Spleen (tissue), 11 donors: Measurements from ENCODE around the gene PITPNM1. TPM values are rescaled to one million over a fixed set of nuclear protein-coding genes. Genes with fewer than 3 reads are reported as not detected.
A peak's percentile ranks its signal among the peaks of the same experiment; 100 is the strongest.
"Not testable (repeated sequence)": the region's sequence is repeated elsewhere in the genome, so short reads cannot be mapped to it uniquely, and the experiment has no call there.

ENCODE experiments used
- DNase-seq: peaks from one replicate; pipeline ENCODE4 v3.0.0-alpha.2; 2020
- H3K27ac ChIP-seq, 8 donors: fragments of 200-600 bp; sonication (generic) in 7 of 8; 1 replicate in 4 of 8; 2 replicates in 4 of 8; pipeline versions ENCODE4 v1.5.0 to v1.8.0; 2016 to 2021; ENCODE audit warnings: inconsistent platforms in 4 of 8, mild to moderate bottlenecking in 4 of 8, moderate library complexity in 1 of 8
- H3K27me3 ChIP-seq, 7 donors: fragments of 200-600 bp; sonication (generic) in 6 of 7; replicated peaks in 1 of 7; 1 replicate in 4 of 7; 2 replicates in 3 of 7; pipeline versions ENCODE4 v1.5.0 to v1.8.0; 2016 to 2021; ENCODE audit warnings: inconsistent platforms in 3 of 7, mild to moderate bottlenecking in 1 of 7
- H3K36me3 ChIP-seq, 6 donors: fragments of 200-600 bp; sonication (generic) in 5 of 6; 1 replicate in 4 of 6; 2 replicates in 2 of 6; pipeline versions ENCODE4 v1.5.0 to v1.8.0; 2016 to 2021; ENCODE audit warnings: inconsistent platforms in 2 of 6
- H3K4me1 ChIP-seq, 6 donors: fragments of 200-600 bp; sonication (generic) in 5 of 6; 1 replicate in 3 of 6; 2 replicates in 3 of 6; pipeline versions ENCODE4 v1.5.0 to v1.8.0; 2016 to 2021; ENCODE audit warnings: inconsistent platforms in 3 of 6
- H3K4me3 ChIP-seq, 8 donors: fragments of 200-600 bp; sonication (generic) in 7 of 8; 1 replicate in 4 of 8; 2 replicates in 4 of 8; pipeline versions ENCODE4 v1.5.0 to v1.8.0; 2016 to 2021; ENCODE audit warnings: inconsistent platforms in 4 of 8, mild to moderate bottlenecking in 4 of 8, moderate library complexity in 2 of 8
- H3K9me3 ChIP-seq, 8 donors: fragments of 200-600 bp; sonication (generic) in 7 of 8; 1 replicate in 4 of 8; 2 replicates in 4 of 8; pipeline versions ENCODE4 v1.5.0 to v1.8.0; 2016 to 2021; ENCODE audit warnings: inconsistent platforms in 4 of 8
- POLR2A ChIP-seq, 3 donors: fragments of 450-650 bp; IDR thresholded peaks; one replicate each; pipeline ENCODE4 v1.5.1; 2017; ENCODE audit warnings: antibody characterized with exemption in 3 of 3, mild to moderate bottlenecking in 1 of 3
- POLR2AphosphoS5 ChIP-seq, 3 donors: sonication (generic); formaldehyde crosslinking; IDR thresholded peaks; one replicate each; pipeline ENCODE4 v1.5.1; 2017; ENCODE audit warnings: antibody characterized with exemption in 3 of 3
- WGBS, 5 donors: extraction: QIAGEN DNeasy Blood & Tissue Kit in 3 of 5; methylation state at CpG; one replicate each; pipeline versions ENCODE4 v1.1.5 to v1.1.7; 2013 to 2018; 5-methylcytosine and 5-hydroxymethylcytosine counted together
- intact Hi-C: fragments of 100-400 bp; cut with DNase I; formaldehyde crosslinking; loops from one replicate; pipeline ENCODE4 v1.15.0; 2023; ENCODE audit warnings: low total_unique reads
- polyA plus RNA-seq, 3 donors: library from polyadenylated mRNA; stranded (reverse); fragments of 200-250 nt; gene quantifications; one replicate each; pipeline ENCODE4 v1.2.1, GENCODE V29; 2013
- total RNA-seq, 7 donors: library from RNA; depleted of rRNA in 3 of 7; stranded (reverse); fragments of >200 nt in 3 of 7; fragmentation: NEBNext Ultra II Directional in 4 of 7; extraction: Animal tissue kit (Norgen Biotek cat#: 25700) in 4 of 7; gene quantifications; one replicate each; pipeline versions ENCODE4 v1.1.0 to v1.2.1, GENCODE V29; 2016 to 2021
- TF ChIP-seq, protein P1 (sequence below), 11 experiments: fragments of 200-600 bp in 7 of 11; fragments of 450-650 bp in 4 of 11; sonication (generic) in 4 of 11; IDR thresholded peaks in 8 of 11; conservative IDR thresholded peaks in 3 of 11; 1 replicate in 7 of 11; 2 replicates in 4 of 11; pipeline versions ENCODE4 v1.4.0 to v1.8.0; 2016 to 2021; ENCODE audit warnings: antibody characterized with exemption in 11 of 11, inconsistent platforms in 4 of 11, mild to moderate bottlenecking in 1 of 11
- donor health status: healthy with polysubstance abuse.
- donor health status: DM: no; HTN: no; CAD: no; lungs with moderate emphysema.
- donor health status: DM: no; HTN: no; CAD: no.
- donor health status: Bipolar disorder and iron deficiency.
- donor health status: healthy.
- donor health status: DM: no; HTN: no; CAD: no.
- donor health status: DM: yes; HTN: yes; CAD: no.

PITPNM1 gene
- total and polyA plus RNA-seq, 10 donors = 17.8 to 86.9 (median 64.9) TPM

DNA sequence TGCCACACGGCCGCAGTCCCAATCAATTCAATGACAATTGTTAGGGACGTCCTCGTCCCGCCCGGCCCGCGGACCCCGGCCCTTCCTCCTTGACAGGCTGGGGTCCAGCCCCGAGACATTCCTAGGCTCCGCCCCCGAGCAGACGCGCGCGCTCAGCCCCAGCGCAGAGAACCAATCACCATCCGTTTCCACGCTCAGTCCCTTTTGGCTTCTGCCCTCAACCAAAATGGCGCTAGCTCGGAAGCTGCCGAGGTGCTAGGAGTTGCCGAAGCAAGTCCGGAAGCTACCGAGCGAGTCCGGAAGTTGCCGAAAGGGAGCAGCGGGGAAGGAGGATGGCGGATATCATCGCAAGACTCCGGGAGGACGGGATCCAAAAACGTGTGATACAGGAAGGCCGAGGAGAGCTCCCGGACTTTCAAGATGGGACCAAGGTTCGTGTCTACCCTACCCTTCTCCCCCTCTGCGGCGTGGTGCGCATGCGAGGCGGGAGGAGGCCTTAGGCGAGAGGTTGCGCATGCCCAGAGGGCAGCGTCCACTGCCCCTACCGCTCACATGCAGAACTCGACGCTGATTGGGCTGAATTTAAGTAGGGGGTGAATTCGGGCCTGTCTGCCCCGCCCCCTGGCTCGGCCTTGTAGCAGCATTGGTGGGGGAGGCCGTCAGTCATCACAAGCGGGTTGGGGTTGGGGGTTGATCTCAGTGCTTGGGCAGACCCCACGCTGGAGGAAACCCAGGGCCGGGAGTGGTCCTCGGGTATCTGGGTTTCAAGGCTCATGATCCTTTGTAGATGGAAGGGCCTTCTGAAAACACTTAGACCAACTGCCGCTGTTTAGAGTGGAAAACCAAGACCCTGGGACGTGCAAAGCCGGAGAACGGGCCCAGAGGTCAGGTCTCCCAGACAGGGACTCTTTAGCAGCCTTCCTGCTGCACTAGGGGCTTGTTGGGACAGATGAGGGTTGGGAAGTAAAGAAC is 22.1 kb downstream of the PITPNM1 start, which contains the start of gene AIP:
Gene AIP, plus strand, starts transcription at position 200 of the 972 bp plus-strand sequence. Its CDS starts 133 bp downstream, at position 333.
- 8 to 10% (median 10%) methylated on average over 56 to 60 of the region's 60 CpGs for WGBS, 5 donors
- peak within 1 kb of the TSS; percentile 49 to 81 (median 53) for H3K4me3 ChIP-seq
- no peaks in the 10 kb centered on the region for H3K27me3 ChIP-seq
- H3K9me3 ChIP-seq = no peaks in the 10 kb centered on the region
- peak within 1 kb of the TSS; percentile 91 to 97 (median 92) for H3K27ac ChIP-seq
- H3K36me3 ChIP-seq = peaks cover 0 to 17% (median 13%) of the 10 kb centered on the region in 6 donors
- peak; percentile 98 for DNase-seq
- intact Hi-C loops = no loop called here
- TF ChIP-seq POLR2AphosphoS5 (IDR thresholded peaks at IDR 0.05) = peak; percentile 92 to 97 (median 94)
- TF ChIP-seq, protein P1, sequence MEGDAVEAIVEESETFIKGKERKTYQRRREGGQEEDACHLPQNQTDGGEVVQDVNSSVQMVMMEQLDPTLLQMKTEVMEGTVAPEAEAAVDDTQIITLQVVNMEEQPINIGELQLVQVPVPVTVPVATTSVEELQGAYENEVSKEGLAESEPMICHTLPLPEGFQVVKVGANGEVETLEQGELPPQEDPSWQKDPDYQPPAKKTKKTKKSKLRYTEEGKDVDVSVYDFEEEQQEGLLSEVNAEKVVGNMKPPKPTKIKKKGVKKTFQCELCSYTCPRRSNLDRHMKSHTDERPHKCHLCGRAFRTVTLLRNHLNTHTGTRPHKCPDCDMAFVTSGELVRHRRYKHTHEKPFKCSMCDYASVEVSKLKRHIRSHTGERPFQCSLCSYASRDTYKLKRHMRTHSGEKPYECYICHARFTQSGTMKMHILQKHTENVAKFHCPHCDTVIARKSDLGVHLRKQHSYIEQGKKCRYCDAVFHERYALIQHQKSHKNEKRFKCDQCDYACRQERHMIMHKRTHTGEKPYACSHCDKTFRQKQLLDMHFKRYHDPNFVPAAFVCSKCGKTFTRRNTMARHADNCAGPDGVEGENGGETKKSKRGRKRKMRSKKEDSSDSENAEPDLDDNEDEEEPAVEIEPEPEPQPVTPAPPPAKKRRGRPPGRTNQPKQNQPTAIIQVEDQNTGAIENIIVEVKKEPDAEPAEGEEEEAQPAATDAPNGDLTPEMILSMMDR (IDR thresholded peaks at IDR 0.05 in 8 of 11, conservative IDR thresholded peaks at IDR 0.05 in 3 of 11) = peak in 7 of 11 experiments; percentile 27 to 53 (median 45)
- peak in 2 of 3 donors; percentile 18 to 57 for TF ChIP-seq POLR2A (IDR thresholded peaks at IDR 0.05)
- H3K4me1 ChIP-seq = peaks cover 31 to 61% (median 52%) of the 10 kb centered on the region in 6 donors

DNA sequence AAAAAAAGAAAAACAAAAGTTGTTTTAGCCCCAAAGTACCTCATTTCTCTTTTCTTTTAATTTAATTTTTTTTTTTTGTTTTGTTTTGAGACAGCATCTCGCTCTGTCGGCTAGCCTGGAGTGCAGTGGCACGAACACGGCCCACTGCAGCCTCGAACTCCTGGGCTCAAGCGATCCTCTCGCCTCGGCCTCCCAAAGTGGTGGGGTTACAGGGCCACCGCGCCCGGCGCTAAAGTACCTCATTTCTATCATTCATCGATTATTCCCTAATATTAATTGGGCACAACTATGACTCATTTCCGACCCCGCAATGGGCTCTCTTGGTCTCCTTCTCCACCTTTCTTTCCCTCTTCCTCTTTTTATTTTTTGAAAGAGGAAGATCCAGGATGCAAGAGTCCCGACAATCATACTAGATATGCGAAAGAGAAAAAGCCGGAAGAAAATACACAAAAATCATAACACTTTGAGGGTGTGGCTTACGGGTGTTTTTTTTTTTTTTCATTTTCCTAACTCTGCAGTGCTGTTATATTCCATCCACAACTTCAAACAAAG is 22.8 kb downstream of the PITPNM1 start:
- intact Hi-C loops = no loop called here
- Histone ChIP-seq H3K9me3 (no peaks in the 10 kb centered on the region), H3K36me3 (peaks cover 0 to 9% (median 6%) of the 10 kb centered on the region in 6 donors), H3K4me1 (peaks cover 31 to 53% (median 49%) of the 10 kb centered on the region in 6 donors), H3K27ac (peak overlapping the region; percentile 91 to 97 (median 92)), H3K27me3 (no peaks in the 10 kb centered on the region), H3K4me3 (peak overlapping the region; percentile 49 to 81 (median 53))
- no peak for TF ChIP-seq POLR2AphosphoS5 (IDR thresholded peaks at IDR 0.05)
- DNase-seq = no peak
- 27 to 31% (median 28%) methylated on average over 19 of the region's 19 CpGs for WGBS, 5 donors

DNA sequence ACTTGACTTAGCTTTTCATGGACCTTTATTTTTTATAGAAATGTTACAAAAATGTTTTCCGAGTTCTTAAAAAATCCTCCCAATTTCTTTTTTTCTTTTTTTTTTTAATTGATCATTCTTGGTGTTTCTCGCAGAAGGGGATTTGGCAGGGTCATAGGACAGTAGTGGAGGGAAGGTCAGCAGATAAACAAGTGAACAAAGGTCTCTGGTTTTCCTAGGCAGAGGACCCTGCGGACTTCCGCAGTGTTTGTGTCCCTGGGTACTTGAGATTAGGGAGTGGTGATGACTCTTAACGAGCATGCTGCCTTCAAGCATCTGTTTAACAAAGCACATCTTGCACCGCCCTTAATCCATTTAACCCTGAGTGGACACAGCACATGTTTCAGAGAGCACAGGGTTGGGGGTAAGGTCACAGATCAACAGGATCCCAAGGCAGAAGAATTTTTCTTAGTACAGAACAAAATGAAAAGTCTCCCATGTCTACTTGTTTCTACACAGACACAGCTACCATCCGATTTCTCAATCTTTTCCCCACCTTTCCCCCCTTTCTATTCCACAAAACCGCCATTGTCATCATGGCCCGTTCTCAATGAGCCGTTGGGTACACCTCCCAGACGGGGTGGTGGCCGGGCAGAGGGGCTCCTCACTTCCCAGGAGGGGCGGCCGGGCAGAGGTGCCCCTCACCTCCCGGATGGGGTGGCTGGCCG is 27.7 kb downstream of the PITPNM1 start:
- intact Hi-C loops, H3K4me1 ChIP-seq, H3K27me3 ChIP-seq, DNase-seq, H3K9me3 ChIP-seq, H3K4me3 ChIP-seq, H3K36me3 ChIP-seq, H3K27ac ChIP-seq: not testable (repeated sequence)
- WGBS, 5 donors = 75 to 84% (median 83%) methylated on average over 12 to 15 of the region's 16 CpGs

DNA sequence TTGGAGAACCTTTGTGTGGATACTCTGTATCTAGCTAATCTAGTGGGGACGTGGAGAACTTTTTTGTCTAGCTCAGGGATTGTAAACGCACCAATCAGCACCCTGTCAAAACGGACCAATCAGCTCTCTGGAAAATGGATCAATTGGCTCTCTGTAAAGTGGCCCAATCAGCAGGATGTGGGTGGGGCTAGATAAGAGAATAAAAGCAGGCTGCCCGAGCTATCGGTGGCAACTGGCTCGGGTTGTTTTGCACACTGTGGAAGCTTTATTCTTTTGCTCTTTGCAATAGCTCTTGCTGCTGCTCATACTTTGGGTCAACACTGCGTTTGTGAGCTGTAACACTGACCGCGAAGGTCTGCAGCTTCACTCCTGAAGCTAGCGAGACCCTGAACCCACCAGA is 28.5 kb downstream of the PITPNM1 start:
- H3K4me1 ChIP-seq, H3K9me3 ChIP-seq, H3K27me3 ChIP-seq, intact Hi-C loops, H3K4me3 ChIP-seq, H3K27ac ChIP-seq, DNase-seq, H3K36me3 ChIP-seq: not testable (repeated sequence)
- 77 to 92% (median 85%) methylated on average over 10 of the region's 10 CpGs for WGBS, 5 donors

DNA sequence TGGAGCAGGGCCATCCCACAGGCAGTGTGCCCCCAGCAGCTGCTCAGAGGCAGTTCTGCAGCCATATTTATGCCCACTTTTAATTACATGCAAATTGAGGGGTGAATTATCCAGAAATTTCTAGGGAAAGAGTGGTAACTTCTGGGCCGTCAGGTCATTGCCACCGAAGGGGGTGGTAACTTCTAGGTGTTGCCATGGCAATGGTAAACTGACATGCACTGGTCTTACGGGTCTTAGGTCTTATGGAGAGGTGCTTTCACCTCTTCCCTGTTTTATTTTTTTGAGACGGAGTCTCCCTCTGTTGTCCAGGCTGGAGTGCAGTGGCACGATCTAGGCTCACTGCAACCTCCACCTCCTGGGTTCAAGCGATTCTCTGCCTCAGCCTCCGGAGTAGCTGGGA is 32.3 kb downstream of the PITPNM1 start:
- no peaks in the 10 kb centered on the region for H3K9me3 ChIP-seq
- WGBS, 5 donors = 77 to 90% (median 84%) methylated on average over 7 of the region's 7 CpGs
- no peak overlapping the region for H3K27ac ChIP-seq
- H3K4me3 ChIP-seq = no peak overlapping the region
- H3K36me3 ChIP-seq = no peaks in the 10 kb centered on the region
- peaks cover 6 to 24% (median 19%) of the 10 kb centered on the region in 6 donors for H3K4me1 ChIP-seq
- DNase-seq = no peak
- intact Hi-C loops = no loop called here
- H3K27me3 ChIP-seq = no peaks in the 10 kb centered on the region
- TF ChIP-seq POLR2A (IDR thresholded peaks at IDR 0.05) = no peak
